K562 (cell line): ENCODE measurements around the gene FAM83F. TPM values are rescaled to one million over a fixed set of nuclear protein-coding genes. Genes with fewer than 3 reads are reported as not detected.
A peak's percentile ranks its signal among the peaks of the same experiment; 100 is the strongest.

Source experiments
- CSDE1 ChIP-seq, 2 experiments: fragments of 450-650 bp; IDR thresholded peaks; 2 replicates each; pipeline ENCODE4 v1.6.1; 2016; ENCODE audit warnings: mild to moderate bottlenecking in 1 of 2
- ESRRA ChIP-seq: fragments of 450-650 bp; IDR thresholded peaks from 2 replicates; pipeline ENCODE4 v1.6.1; 2014; ENCODE audit warnings: low read depth, mild to moderate bottlenecking, moderate library complexity, borderline replicate concordance
- FUS ChIP-seq: fragments of 200-400 bp; formaldehyde crosslinking; optimal IDR thresholded peaks from 2 replicates; pipeline ENCODE3; 2017; ENCODE audit warnings: low read depth, low read length
- RBM39 ChIP-seq: fragments of 200-400 bp; formaldehyde crosslinking; optimal IDR thresholded peaks from 2 replicates; pipeline ENCODE3; 2018; ENCODE audit warnings: low read depth, low read length
- RNF219 ChIP-seq: fragments of 250-450 bp; sonication (Bioruptor Pico); IDR thresholded peaks from 2 replicates; pipeline ENCODE4 v1.5.0; 2022; ENCODE audit warnings: mild to moderate bottlenecking
- ZNF511 ChIP-seq: sonication (generic); formaldehyde crosslinking; IDR thresholded peaks from 2 replicates; pipeline ENCODE4 v1.8.0; 2022; ENCODE audit warnings: mild to moderate bottlenecking, missing genetic modification reagents
- ZNF592 ChIP-seq: fragments of 450-650 bp; IDR thresholded peaks from 2 replicates; pipeline ENCODE4 v1.6.1; 2017; ENCODE audit warnings: antibody characterized with exemption, mild to moderate bottlenecking
- polyA plus RNA-seq, 8 experiments: library from polyadenylated mRNA; depleted of rRNA in 4 of 8; stranded (reverse) in 5 of 8; unstranded in 3 of 8; fragments of >200 nt; fragmentation: Nextera tagmentation in 2 of 8; fragmentation: Illumina TruSeq in 1 of 8; extraction: Ambion mirVana in 2 of 8; extraction: Trizol in 1 of 8; gene quantifications; 2 replicates each; pipeline versions ENCODE4 v1.2.1 to v1.2.3, GENCODE V29; 2011 to 2014; ENCODE audit warnings: inconsistent platforms in 1 of 8, missing spikeins in 1 of 8
- total RNA-seq, 7 experiments: library from RNA; depleted of rRNA in 6 of 7; stranded (reverse); fragments of >200 nt in 6 of 7; fragmentation: Illumina TruSeq in 2 of 7; extraction: Trizol in 2 of 7; gene quantifications; 2 replicates each; pipeline versions ENCODE4 v1.2.1 to v1.2.3, GENCODE V29; 2011 to 2021; ENCODE audit warnings: low replicate concordance in 1 of 7
- TF ChIP-seq, protein P1 (sequence below): fragments of 450-650 bp; IDR thresholded peaks from 2 replicates; pipeline ENCODE4 v1.6.1; 2016; ENCODE audit warnings: mild to moderate bottlenecking, moderate library complexity

Gene FAM83F
- total and polyA plus RNA-seq, 9 of the 15 experiments (the other 6 are each of a cell fraction or from before 2014, with no cell fraction given): under 0.01 to 0.13 (median 0.04) TPM; not detected in 1

GRCh38 chr22:39965748-39966147 is 29.0 kb upstream of the FAM83F start (continued):
- TF ChIP-seq ESRRA (peak; percentile 98), ZNF592 (peak; percentile 74), CSDE1 (IDR thresholded peaks at IDR 0.05) (no peak), RBM39 (no peak), RNF219 (no peak), FUS (no peak), ZNF511 (CRISPR knock-in tag) (no peak)
- TF ChIP-seq, protein P1, sequence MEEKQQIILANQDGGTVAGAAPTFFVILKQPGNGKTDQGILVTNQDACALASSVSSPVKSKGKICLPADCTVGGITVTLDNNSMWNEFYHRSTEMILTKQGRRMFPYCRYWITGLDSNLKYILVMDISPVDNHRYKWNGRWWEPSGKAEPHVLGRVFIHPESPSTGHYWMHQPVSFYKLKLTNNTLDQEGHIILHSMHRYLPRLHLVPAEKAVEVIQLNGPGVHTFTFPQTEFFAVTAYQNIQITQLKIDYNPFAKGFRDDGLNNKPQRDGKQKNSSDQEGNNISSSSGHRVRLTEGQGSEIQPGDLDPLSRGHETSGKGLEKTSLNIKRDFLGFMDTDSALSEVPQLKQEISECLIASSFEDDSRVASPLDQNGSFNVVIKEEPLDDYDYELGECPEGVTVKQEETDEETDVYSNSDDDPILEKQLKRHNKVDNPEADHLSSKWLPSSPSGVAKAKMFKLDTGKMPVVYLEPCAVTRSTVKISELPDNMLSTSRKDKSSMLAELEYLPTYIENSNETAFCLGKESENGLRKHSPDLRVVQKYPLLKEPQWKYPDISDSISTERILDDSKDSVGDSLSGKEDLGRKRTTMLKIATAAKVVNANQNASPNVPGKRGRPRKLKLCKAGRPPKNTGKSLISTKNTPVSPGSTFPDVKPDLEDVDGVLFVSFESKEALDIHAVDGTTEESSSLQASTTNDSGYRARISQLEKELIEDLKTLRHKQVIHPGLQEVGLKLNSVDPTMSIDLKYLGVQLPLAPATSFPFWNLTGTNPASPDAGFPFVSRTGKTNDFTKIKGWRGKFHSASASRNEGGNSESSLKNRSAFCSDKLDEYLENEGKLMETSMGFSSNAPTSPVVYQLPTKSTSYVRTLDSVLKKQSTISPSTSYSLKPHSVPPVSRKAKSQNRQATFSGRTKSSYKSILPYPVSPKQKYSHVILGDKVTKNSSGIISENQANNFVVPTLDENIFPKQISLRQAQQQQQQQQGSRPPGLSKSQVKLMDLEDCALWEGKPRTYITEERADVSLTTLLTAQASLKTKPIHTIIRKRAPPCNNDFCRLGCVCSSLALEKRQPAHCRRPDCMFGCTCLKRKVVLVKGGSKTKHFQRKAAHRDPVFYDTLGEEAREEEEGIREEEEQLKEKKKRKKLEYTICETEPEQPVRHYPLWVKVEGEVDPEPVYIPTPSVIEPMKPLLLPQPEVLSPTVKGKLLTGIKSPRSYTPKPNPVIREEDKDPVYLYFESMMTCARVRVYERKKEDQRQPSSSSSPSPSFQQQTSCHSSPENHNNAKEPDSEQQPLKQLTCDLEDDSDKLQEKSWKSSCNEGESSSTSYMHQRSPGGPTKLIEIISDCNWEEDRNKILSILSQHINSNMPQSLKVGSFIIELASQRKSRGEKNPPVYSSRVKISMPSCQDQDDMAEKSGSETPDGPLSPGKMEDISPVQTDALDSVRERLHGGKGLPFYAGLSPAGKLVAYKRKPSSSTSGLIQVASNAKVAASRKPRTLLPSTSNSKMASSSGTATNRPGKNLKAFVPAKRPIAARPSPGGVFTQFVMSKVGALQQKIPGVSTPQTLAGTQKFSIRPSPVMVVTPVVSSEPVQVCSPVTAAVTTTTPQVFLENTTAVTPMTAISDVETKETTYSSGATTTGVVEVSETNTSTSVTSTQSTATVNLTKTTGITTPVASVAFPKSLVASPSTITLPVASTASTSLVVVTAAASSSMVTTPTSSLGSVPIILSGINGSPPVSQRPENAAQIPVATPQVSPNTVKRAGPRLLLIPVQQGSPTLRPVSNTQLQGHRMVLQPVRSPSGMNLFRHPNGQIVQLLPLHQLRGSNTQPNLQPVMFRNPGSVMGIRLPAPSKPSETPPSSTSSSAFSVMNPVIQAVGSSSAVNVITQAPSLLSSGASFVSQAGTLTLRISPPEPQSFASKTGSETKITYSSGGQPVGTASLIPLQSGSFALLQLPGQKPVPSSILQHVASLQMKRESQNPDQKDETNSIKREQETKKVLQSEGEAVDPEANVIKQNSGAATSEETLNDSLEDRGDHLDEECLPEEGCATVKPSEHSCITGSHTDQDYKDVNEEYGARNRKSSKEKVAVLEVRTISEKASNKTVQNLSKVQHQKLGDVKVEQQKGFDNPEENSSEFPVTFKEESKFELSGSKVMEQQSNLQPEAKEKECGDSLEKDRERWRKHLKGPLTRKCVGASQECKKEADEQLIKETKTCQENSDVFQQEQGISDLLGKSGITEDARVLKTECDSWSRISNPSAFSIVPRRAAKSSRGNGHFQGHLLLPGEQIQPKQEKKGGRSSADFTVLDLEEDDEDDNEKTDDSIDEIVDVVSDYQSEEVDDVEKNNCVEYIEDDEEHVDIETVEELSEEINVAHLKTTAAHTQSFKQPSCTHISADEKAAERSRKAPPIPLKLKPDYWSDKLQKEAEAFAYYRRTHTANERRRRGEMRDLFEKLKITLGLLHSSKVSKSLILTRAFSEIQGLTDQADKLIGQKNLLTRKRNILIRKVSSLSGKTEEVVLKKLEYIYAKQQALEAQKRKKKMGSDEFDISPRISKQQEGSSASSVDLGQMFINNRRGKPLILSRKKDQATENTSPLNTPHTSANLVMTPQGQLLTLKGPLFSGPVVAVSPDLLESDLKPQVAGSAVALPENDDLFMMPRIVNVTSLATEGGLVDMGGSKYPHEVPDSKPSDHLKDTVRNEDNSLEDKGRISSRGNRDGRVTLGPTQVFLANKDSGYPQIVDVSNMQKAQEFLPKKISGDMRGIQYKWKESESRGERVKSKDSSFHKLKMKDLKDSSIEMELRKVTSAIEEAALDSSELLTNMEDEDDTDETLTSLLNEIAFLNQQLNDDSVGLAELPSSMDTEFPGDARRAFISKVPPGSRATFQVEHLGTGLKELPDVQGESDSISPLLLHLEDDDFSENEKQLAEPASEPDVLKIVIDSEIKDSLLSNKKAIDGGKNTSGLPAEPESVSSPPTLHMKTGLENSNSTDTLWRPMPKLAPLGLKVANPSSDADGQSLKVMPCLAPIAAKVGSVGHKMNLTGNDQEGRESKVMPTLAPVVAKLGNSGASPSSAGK: no peak
